Right hindlimb (tissue), 1 donor: ENCODE data around the gene KAT8.
"Not testable (repeated sequence)": the region's sequence is repeated elsewhere in the genome, so short reads cannot be mapped to it uniquely, and the experiment has no call there.

Experiments used
- DNase-seq: peaks from one replicate; pipeline ENCODE4 v3.0.0-alpha.2; 2018

Gene KAT8

DNA sequence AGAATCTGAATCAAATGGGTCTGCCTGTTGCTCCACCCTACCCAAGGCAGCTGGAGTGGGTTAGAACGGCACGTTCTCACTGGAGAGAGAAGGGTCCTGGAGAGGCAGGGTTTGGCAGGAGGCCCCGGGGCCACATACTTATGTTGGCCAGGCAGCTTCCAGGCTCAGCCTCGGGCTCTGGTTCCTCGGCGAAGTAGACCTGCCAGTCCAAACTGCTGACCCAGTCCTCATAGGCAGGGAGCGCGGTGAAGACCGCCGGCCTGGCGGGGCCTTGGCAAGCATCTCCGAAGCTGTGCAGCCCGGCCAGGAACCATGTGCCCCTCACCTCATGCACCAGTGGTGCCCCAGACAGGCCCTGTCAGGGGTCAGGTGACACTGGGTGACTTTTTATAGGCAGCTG is 33.5 kb upstream of the KAT8 start:
- no peak for DNase-seq

DNA sequence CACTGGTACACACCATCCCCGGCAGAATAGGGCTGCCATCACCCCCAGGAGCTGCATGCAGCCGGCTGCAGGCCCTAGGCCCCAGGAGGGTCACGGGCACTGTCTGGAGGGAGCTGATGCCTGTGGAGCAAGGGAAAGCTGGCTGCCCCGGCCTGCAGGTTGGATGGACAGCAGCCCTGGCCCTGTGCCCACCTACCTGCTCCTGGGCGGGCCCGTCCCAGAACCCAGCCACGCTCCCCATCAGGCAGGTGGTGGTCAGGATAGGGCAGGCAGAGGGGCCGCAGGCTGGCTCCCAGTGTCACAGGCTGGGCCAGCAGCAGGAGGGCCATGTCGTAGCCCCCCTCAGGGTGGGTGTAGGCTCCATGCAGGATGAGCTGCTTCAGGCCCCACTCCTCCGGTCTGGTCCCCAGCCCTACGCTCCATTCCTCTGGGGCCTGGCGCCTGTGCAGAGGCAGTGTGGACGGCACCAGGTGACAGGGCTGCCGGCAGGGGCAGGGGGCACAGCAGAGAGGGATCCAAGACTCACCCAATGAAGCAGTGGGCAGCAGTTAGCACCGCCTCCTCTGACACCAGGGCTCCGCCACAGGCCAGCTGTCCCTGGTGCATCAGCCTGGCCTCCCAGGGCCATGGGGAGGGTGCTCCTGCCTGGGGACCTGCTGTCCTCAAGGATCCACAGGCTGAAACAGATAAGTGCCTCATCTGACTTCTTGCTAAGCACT is 32.7 kb upstream of the KAT8 start:
- peak; percentile 47 for DNase-seq

DNA sequence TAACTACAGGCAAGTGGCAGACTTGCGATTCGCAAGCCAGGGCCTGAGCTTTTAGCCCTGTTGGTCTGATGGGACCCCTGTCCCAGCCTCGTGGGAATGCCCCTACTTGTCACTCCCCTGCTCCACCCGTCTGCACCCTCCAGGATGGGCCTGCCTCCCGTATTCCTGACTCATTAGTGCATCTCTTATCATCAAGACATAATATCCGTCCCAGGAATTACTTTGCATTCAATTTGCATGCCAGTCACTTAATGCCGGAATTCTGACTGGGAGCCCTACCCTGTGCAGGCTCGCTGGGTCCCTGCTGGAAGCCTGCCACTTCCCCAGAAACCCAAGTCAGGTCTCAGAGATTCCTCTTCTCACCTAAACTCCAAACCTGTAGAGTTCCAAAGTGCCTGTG is 32.1 kb upstream of the KAT8 start:
- no peak for DNase-seq

DNA sequence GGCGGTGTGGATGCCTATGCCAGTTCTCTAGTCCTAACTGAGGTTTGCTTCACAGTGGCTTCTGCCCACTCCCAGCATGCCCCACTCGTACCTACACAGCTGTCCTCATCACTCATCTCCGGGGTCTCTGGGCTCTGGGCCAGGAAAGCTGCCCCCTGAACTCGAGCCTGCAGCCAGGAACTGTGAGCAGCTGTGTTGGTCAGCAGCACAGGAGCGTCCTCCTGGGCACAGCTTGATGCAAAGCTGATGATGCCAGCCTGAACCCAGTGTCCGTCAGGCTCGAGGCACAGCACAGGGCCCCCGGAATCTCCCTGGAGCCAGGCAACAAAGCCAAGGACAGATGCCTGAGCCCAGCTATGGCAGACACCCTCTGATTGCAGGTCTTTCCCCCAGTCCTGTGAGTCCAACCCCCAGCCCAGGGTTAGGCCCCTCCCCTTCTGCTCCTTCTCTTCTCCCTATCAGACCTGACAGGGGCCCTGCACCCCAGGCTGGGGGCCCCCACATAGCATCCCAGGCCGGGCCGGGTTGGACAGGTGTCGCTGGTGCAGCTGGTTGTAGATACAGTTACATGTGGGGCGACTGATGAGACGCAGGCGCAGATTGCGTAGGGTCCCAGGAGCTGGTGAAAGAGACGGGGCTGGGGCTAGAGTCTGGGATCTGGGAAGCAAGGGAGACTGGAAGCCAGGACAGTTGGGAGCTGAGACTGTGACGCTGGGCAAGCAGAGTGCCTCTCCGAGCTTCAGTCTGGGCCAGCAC is 31.4 kb upstream of the KAT8 start:
- peak; percentile 84 for DNase-seq

DNA sequence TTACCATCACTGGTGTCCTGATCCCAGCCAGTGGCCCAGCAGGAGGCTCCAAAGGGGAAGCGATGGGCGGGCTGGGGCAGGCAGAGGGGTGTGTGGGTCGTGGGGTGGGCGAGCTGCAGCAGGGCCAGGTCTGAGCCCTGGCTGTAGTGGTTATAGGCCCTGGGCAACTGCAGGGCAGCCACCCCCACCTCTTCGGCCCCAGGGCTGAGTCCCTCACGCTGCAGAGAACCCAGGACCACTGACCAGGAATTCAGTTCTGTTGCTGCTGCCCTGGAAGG is 30.9 kb upstream of the KAT8 start:
- no peak for DNase-seq

DNA sequence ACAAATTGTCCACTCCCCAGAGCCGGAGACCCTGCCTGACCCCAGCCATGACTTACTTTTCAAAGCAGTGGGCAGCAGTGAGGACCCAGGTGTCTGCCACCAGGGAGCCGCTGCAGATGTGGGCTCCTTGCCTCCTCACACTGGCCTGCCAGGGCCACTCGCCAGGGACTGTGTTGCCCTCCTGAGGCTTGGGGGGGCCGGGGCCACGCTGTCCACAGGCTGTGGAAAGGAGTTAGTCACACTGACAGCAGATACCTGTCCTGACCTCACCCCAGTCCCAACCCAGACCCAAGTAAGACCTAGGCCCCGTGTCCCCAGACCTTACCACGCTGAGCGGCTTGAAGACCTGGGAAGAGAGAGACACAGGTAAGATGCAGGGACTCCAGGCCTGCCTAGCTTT is 30.0 kb upstream of the KAT8 start:
- DNase-seq = no peak

DNA sequence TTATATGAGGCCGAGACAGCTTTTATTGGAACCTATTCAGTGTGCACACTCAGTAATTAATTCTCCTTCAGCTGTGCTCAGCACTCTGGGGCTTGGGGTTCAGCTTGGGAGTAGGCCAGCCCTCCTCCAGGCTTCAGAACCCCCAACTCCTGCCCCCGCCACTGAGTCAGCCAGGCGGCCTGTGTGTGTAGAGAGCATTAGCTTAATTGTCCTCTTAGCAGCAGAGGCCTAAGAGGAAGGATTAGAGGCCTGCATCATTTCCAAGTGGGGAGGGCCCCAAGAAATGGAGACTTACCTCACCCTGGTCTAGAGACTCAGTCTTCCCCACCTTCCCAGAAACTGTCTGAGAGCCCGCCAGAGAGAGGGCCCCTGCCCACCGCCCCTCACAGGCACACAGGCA is 29.5 kb upstream of the KAT8 start:
- no peak for DNase-seq

DNA sequence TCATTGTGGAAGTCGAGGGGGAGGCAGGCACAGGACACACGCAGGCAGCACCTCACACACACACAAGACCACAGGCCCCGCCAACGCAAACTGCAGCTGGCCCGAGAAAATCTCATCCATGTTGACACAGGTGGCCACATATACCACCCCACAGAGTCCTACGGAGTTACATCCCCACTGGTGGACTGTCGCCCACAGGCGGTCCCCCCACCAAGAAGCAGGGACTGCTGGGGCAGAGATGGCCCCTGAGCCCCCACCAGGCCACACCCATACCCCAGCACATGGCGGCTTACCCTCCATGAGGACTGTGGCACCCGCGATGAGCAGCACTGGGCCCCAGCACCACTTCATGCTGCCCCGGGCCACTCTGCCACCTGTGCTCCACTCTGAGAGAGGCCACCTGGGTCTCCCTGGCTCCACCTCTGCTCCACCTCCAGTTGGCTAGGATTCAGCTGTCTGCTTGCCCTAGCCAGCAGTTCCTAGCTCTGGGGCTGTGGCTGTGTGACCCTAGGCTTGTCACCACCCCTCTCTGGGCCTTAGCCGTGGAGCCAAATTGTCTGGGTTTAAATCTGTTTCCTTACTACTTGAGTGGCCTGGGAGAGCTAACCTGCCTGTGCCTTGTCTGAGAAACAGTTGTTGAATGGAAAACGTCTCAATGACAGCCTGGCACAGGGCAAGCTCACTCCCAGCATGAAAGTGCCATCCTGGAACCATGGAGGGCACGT is 28.8 kb upstream of the KAT8 start, which contains the start of gene PRSS53:
PRSS53 (minus strand) TSS at position 485 of the 725 bp plus-strand sequence; CDS start at position 351, 134 bp downstream.
- DNase-seq = no peak

DNA sequence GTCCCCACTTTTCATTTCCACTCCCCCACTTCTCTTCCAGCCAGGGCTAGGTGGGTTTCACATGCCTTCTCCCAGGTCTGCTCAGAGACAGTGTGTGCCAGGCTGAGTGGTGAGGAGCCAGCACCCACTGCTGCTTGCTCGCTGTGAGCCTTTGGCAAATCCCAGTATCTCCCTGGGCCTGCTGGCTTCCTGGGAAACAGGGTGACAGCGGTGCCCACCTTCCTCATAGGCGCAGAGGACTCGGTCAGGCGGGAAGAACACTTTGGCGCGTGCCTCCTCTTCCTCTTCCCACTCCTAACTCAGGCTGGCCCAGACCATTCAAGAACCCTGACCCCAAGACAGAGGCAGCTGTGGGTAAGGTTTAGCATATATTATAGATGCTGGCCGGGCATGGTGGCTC is 28.3 kb upstream of the KAT8 start:
- DNase-seq = no peak

DNA sequence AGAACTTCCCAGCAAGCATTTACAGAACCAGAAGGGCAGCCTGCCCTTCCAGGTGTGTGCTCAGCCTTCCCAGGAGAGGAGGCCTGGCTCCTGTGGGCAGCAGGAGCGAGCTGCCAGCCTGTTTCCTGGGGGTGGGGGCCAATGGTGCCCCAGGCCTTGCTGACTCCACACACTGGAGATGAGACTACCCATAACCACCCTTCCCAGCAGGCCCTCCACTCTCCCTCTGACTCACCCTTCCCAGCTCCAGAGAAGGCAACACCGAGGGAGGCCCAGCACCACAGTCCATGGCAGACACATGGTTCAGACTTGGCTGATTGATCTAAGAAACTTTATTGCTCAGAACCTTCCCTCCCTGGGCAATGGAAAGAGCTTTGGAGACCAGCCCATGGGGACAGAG is 26.9 kb upstream of the KAT8 start:
- no peak for DNase-seq

DNA sequence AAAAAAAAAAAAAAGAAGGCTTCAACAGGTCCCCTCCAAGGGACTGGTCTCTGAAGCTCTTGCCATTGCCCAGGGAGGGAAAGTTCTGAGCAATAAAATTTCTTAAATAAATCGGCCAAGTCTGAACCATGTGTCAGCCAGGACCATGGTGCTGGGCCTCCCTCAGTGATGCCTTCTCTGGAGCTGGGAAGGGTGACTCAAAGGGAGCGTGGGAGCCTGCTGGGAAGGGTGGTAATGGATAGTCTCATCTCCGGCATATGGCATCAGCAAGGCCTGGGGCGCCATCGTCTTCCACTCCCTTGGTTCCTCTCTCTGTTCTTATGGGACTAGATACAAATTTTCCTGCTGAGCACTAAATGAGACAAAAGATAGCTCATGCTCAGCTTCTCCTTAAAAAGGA is 25.1 kb upstream of the KAT8 start:
- DNase-seq = peak; percentile 18

DNA sequence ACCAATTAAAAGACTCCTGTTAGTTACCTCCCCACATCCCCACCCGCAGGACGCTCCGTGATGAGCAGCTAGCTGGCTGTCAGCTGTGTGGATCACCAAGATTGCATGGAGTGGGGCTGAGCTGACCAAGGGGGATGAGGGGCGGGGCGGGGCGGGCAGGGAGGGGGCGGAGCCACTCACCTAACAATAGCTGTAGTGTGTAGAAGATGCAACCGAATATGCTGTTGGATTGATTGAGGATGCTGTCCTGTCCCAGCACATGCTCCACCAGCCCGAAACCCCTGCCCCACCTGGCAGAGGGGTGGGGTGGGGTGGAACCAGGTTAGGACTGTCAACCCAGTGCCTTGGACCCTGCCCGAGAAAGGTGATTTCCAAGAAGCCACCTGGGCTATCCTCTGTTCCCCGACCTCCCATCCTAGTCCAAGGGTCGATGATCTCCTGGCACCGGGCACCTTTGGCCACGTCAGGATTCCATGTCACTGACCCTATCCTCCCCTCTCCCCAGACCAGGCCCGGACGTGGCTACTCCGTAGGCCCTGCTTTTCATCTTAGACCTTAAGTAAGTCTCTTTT is 24.2 kb upstream of the KAT8 start:
- peak; percentile 57 for DNase-seq

DNA sequence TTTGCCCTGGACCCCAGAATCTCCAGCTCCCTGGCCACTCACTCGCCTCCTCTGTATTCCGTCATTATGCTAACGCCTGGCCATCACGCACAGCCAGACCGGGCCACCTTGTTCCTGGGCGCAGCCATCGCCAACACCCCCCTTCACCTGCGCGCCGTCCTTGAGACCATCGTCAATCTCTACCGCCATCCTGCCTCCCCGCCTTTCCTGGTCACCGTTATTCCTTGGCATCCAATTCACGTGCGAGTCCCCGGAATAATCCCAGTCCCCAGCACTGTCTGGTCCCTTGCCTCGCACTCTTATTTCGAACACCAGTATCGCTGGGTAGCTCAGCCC is 23.4 kb upstream of the KAT8 start:
- peak; percentile 34 for DNase-seq

DNA sequence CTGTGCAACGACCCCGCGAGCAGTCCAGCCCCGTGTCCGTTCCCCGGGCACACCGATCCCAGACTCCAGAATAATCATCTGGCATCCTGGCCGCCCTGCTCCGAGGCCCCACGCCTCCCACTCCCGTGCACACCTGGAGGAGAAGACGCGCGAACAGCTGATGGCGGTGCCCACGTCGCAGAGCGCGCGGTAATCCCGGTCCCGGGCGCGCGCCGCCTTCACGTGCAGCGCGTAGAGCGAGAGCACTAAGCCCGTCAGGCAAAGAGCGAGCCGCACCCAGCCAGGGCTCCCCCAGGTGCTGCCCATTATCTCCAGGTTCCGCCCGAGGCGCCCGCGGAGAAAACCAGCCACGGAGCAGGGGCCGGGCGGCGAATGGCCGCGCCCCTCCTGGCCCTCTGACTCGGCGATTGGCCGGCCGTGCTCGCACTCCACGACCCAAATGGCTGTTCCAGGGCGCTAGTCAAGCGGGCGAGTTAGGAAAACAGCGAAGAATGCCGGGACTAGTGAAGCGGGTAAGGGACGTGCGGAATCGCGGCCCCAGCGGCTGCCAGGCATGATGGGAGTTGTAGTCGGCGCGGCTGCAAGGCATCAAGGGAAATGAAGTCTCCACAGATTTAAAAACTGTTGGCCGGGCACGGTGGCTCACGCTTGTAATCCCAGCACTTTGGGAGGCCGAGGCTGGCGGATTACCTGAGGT is 22.9 kb upstream of the KAT8 start, which contains the start of gene VKORC1:
VKORC1 (minus strand) TSS at position 374 of the 697 bp plus-strand sequence; CDS start at position 306, 68 bp downstream.
- peak; percentile 95 for DNase-seq

DNA sequence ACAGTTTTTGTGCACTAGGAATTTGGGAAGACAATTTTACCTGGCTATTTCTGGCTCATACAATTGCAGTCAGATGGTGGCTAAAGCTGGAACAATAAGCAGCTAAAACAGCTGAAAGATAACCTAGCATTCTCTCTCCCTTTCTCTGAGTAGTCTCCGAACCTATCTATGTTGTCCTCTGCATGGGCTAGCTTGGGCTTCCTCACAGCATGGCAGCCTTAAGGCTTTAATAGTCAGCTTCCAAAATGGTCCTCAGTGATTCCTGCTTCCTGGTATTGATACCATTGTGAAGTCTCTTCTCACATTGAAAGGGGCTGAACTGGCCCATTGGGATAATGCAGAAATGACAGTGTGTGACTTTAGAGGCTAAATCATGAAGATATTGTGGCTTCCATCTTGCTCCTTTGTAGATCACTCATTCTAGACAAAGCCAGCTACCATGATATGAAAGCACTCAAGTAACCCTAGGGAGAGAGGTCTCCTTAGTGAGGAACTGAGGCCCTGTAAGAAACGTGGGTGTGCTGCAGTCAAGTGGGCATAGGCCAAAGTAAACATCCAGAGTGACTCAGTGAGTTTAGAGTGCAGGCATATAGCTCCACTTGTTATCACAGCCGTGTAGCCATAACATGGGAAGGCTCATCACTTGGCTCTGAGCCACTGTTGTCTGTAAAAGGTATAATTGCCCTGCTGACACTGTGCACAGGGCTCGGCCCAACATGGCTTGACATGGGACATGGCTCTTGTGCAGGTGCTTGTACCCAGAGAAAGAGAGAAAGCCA is 17.4 kb upstream of the KAT8 start:
- DNase-seq = no peak

DNA sequence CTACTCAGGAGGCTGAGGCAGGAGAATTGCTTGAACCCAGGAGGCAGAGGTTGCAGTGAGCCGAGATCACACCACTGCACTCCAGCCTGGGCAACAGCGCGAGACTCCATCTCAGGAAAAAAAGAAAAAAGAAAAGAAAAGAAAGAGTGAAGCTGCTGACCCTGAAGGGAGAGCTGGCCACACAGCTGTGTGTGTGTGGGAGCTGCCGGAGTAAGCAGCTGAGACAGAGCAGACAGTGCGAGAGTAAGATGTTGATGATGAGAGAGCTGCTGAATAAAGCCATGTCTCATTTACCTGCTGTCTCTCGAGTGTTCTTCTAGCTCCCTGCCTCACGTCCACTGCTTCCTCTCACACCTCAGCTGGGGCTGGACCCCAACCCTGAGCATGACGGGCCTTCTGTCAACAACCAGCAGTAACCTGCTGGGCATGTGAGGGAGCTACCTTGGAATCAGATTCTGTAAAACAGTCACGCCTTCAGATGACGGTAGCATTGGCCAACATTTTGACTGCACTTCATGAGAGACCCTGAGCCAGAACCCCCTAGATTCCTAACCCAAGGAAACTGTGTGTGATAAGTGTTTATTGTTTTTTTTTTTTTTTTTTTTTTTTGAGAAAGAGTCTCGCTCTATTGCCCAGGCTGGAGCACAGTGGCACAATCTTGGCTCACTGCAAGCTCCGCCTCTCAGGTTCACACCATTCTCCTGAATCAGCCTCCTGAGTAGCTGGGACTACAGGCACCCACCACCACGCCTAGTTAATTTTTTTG is 16.4 kb upstream of the KAT8 start:
- not testable (repeated sequence) for DNase-seq

DNA sequence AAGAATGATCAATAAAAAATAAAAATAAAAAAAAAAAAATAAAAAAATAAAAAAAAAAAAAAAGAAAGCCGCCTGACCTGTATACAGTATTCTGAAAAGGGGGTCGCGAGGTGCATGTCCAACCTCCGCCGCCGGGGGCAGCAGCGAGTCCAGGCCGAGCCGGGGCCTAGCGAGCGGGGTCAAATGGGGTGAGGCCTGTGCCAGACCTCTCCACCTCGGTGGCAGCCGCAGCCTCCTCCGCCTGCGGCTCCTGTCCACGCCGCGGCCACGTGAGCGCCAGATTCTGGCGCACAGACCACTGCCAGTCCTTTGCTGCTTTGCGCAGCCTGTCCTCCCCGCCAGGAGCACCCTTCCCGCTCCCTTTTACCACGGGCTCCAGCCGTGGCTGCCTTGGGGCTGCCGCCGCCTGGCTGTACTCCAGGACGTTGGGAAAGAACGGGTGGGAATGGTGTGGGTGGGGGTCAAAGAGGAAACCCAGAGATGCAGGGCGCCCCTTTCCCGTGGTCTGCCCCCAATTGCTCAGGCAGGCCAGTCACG is 11.7 kb upstream of the KAT8 start:
- peak; percentile 79 for DNase-seq

DNA sequence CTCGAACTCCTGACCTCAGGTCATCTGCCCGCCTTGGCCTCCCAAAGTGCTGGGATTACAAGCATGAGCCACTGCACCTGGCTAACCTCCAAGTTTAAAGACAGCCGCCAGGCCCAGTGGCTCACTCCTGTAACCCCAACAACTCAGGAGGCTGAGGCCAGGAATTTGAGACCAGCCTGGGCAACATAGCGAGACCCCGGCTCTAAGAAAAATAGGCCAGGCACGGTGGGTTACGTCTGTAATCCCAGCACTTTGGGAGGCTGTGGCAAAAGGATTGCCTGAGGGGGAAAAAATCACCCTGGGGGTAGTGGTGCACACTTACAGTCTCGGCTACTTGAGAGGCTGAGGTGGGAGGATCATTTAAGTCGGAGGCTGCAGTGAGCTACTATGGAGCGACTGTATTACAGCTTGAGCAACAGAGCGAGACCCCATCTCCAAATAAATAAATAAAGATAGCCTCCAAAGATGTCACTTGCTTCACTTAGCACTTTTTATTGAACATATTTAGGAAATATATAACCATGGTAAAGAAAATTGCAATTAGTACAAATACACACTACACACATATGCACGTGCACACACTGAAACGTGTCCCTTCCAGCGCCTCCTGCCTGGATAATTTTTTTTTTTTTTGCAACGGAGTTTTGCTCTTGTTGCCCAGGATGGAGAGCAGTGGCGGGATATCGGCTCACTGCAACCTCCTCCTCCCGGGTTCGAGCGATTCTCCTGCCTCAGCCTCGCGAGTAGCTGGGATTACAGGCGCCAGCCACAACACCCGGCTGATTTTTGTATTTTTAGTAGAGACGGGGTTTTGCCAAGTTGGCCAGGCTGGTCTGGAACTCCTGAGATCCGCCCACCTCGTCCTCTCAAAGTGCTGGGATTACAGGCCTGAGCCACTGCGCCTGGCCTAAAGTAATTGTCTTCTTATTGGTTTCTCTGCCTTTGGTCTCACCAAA is 10.7 kb upstream of the KAT8 start:
- DNase-seq = no peak

DNA sequence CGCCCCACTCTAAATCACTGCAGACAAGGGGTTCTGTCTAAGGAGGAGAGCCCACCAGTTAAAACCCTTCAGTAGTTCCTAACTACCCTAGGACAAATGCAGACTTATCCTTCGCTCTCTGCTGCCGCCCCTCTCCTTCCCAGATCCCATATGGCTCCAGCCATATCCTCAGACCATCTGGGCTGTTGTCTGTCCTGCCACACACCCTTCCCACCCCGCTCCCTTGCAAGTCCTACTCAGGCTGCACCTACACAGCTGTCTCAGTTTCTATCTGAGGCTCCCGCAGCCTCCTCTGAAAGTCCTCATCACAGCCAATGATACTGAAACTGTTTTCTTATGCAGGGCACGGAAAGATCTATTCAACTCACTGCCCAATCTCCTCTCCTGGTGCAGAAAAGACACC is 10.0 kb upstream of the KAT8 start:
- no peak for DNase-seq
